NCI-H69 (cell line): ENCODE results near the gene PBOV1.

Source experiments
- DNase-seq: peaks from one replicate; lab custom pipeline; 2025; lab: John Stamatoyannopoulos, UW

PBOV1 gene

GRCh38 chr6:138218449-138218848 lies at the start of gene PBOV1:
Gene PBOV1, minus strand, starts transcription at chr6:138218491. Its CDS starts 96 bp downstream, at chr6:138218395.
- DNase-seq: no peak

GRCh38 chr6:138266095-138266494 lies 47.8 kb upstream of the PBOV1 start:
- DNase-seq: no peak

GRCh38 chr6:138264372-138264880 lies 46.1 kb upstream of the PBOV1 start:
- DNase-seq: no peak

- no peak for DNase-seq
Measured at GRCh38 chr6:138263963-138264362, 45.7 kb upstream of the PBOV1 start.

- DNase-seq: no peak
Measured at GRCh38 chr6:138261116-138261780, 43.0 kb upstream of the PBOV1 start.

GRCh38 chr6:138258991-138259390 lies 40.7 kb upstream of the PBOV1 start:
- peak; percentile 64 for DNase-seq

GRCh38 chr6:138258197-138258596 lies 39.9 kb upstream of the PBOV1 start:
- no peak for DNase-seq

- no peak for DNase-seq
Measured at GRCh38 chr6:138257638-138258040, 39.3 kb upstream of the PBOV1 start.

- DNase-seq: no peak
Measured at GRCh38 chr6:138255443-138255842, 37.2 kb upstream of the PBOV1 start.

GRCh38 chr6:138253731-138254130 lies 35.4 kb upstream of the PBOV1 start:
- DNase-seq: no peak

- DNase-seq: no peak
Measured at GRCh38 chr6:138250513-138251247, 32.4 kb upstream of the PBOV1 start.

GRCh38 chr6:138250053-138250452 lies 31.8 kb upstream of the PBOV1 start:
- no peak for DNase-seq

- DNase-seq: no peak
Measured at GRCh38 chr6:138248878-138249277, 30.6 kb upstream of the PBOV1 start.

GRCh38 chr6:138248011-138248410 lies 29.7 kb upstream of the PBOV1 start:
- no peak for DNase-seq

- DNase-seq: no peak
Measured at GRCh38 chr6:138246650-138247440, 28.6 kb upstream of the PBOV1 start.

GRCh38 chr6:138245751-138246150 lies 27.5 kb upstream of the PBOV1 start:
- DNase-seq: no peak

- peak; percentile 89 for DNase-seq
Measured at GRCh38 chr6:138242987-138243592, 24.8 kb upstream of the PBOV1 start.

- DNase-seq: no peak
Measured at GRCh38 chr6:138241934-138242333, 23.6 kb upstream of the PBOV1 start.

GRCh38 chr6:138241381-138241780 lies 23.1 kb upstream of the PBOV1 start:
- DNase-seq: peak; percentile 25

GRCh38 chr6:138240476-138241245 lies 22.4 kb upstream of the PBOV1 start:
- DNase-seq: peak; percentile 97

- peak; percentile 16 for DNase-seq
Measured at GRCh38 chr6:138239774-138240173, 21.5 kb upstream of the PBOV1 start.
